GM21367 (cell line): ENCODE data around the gene ZIC3.

ENCODE experiments used
- ATAC-seq: cut with Tn5 transposase; IDR thresholded peaks from one replicate; pipeline ENCODE4 v1.9.1; 2021; ENCODE audit not compliant: unreplicated experiment

The ZIC3 gene

DNA sequence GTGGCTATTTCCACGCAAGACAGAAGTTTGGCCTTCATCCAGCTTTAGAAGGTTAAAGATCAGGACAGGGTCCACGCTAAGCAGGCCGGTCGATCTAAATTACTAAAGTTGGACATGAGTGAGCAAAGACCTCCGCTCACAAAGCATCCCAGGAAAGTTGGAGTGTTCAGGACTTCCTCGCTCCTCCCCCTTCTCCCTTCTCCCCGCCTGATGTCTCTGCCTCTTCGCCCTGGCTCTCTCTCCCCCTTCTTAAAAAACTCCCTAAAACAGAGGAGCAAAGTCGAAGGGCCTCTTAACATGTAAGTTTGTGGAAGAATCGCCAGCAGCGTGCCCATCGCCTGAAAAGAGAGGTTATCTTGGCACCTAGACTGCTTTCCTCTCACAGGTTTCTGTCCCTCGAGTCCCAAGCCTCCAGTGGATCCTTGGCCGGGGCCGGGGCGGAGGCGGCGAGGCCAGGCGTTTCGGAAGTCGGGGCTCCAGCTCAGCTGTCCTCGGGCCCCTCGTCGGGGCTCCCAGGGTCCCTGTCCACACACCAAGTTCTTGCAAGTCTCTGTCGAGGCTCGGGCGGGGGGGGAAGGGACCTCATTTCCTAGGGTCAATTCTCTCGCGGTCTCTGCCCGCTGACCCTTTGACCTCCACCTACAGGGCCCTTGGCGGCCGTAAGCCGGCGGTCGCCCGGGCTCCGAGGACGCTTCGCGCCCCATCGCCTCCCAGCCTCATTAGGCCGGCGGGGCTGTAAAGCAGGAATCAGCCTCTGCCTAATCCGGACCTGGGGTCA lies 7.6 kb downstream of the ZIC3 start:
- ATAC-seq, result no peak

DNA sequence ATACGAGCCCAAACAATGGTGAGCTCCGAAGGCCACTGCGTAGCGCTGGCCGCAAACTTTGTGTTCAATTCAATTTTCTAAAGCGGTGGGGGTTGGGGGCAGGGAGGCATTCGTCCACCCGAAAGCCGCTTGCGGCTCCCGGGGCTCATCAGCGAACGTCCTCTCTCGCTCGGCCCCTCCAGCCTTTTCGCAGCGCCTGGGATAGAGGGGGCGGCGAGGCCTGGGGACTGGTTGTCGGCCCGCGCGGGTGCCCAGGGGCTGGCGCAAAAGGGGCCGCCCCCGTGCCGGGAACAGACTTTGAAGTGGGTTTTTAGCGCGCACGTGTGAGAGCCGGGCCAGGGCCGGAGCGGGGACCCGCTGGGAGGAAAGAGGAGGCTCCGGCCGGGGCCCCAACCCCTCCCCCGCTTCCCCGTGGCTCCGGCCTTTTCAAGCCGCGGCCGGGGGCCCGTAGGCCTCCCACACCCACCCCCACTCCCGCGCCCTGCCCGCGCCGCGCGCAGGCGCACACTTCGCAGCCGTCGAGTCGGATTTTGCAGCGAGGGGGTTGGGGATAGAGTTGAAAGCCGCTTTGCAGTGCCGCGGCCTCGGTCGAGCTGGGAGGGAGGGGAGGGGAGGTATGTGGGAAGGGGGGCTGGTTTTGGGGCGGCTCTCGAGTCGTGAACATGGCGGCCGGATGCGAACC lies 8.3 kb downstream of the ZIC3 start:
- ATAC-seq, result no peak

DNA sequence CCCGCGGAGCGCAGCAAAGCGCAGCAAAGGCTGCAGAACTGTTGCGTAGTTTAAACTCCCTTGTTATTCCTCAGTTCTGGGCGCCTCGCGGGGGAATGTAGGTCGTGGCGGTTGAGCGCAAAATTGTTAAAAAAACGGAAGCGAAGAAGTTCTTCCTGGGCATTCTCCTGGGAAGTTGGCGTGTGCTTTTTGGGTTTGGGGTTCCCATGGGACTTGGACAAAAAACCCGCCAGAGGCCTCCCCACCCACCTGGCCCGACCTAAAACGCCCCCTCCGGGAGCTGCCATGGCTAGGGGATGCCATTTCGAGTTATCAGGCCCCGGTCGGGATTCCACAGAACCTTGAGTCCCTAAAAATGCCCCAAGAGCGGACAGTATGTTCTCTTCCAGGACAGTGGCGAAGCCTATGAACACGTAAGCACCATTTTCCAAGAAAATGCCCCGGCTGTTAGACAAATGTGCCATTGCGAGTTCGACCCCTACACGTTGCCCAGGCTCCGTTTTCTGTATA lies 8.9 kb downstream of the ZIC3 start:
- ATAC-seq, result no peak

DNA sequence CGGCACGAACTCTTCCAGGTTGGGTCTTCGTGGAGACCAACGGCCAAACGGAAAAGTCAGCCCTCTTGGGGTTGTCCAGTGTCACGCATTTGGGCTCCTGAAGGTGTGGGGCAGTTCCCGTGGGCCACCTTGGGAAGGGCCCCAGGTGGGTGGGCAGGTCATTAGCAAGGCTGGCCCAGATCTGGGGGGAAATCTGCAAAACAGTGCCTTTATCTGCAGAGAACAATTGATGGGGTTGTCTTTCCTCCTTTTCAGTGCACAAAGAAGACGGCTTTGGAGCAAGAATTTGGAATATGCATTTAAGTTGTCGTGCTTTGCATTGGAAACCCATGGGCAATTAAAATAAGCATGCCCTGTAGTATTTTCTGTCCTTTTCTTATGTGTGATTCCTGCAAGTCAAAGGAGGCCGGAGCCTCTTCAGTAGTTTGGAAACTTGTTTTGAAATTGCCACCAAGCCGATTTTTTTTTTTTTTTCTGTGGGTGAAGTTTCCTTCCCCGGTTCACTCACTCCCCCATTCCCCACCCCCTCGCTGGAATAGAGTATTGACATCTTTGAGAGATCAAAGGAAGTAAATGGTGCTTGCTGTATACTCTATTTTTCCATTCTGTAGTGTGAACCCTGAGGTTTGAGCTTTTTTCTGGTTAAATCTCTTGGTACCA lies 9.8 kb downstream of the ZIC3 start:
- no peak for ATAC-seq

DNA sequence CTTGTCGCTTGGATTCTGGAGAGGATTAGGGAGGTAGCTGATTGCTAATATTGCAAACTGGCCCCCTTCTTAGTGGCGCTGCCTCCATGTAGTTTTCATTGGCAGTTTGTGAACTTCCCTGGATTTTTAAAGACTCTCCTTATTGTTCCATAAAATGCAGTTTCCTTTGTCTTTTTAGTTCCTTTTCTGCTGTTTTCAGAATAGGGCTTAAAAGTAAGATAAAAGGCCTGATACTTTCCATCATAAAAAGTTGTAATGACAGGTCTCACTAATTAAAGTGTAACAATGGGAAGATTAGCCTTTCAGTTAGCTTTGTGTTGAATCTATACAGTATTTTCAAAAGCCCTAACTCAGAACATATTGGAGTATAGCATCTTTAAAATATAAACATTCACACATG lies 21.2 kb downstream of the ZIC3 start:
- no peak for ATAC-seq

DNA sequence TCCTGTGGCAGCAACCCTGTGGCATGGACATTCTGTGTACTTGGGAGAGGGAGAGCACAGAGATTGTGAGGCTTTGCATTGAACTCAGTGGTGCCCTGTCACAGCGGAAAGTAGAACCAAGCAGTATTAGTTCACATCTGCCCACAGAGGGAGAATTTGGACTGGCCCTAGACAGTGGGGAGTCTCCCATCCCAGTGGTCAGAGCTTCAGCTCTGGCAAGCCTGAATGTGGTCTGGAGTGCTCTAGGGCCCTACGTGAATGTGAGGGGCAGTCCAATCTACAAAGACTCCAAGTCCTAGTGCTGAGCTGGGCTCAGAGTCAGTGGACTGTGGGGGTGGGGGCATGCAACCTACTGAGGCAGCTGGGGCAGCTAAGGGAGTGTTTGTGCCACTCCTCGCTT lies 34.8 kb downstream of the ZIC3 start:
- no peak for ATAC-seq
